ENCODE measurements around the gene SLC46A2. TPM values are rescaled to one million over a fixed set of nuclear protein-coding genes. Genes with fewer than 3 reads are reported as not detected.

Gene SLC46A2
- total and polyA plus RNA-seq, 2 of the 13 experiments (the other 11 are each of a cell fraction or from before 2014, with no cell fraction given) = not detected

GRCh38 chr9:112844771-112845542 is 45.7 kb downstream of the SLC46A2 start (continued):
- no peak for TF ChIP-seq ZNF251 (CRISPR knock-in tag; IDR thresholded peaks at IDR 0.05)
- TF ChIP-seq EZH2 (conservative IDR thresholded peaks at IDR 0.05; ENCODE audit: low read depth, low read length) = no peak
- no peak for TF ChIP-seq POLR2G (IDR thresholded peaks at IDR 0.05; ENCODE audit: low read depth, low read length)
- TF ChIP-seq NCOA1 (CRISPR knock-in tag; IDR thresholded peaks at IDR 0.05) = no peak
- no peak for TF ChIP-seq ZNF777 (CRISPR knock-in tag; IDR thresholded peaks at IDR 0.05)
- no peak for TF ChIP-seq KLF15 (CRISPR knock-in tag; IDR thresholded peaks at IDR 0.05; ENCODE audit: borderline replicate concordance)
- peak; percentile 43; the same call in 1 of the 2 replicates for TF ChIP-seq SP140L (CRISPR knock-in tag; IDR thresholded peaks at IDR 0.05; ENCODE audit: borderline replicate concordance)
- no peak for TF ChIP-seq ZNF292 (CRISPR knock-in tag; IDR thresholded peaks at IDR 0.05; ENCODE audit: borderline replicate concordance, low read depth)
- TF ChIP-seq RAD21 (CRISPR knock-in tag; IDR thresholded peaks at IDR 0.05) = peak; percentile 76
- TF ChIP-seq ZNF331 (CRISPR knock-in tag; IDR thresholded peaks at IDR 0.05) = peak; percentile 56; the same call in 1 of the 2 replicates
- no peak for TF ChIP-seq ZNF879 (CRISPR knock-in tag; IDR thresholded peaks at IDR 0.05)
- TF ChIP-seq CREB1 (IDR thresholded peaks at IDR 0.05) = no peak
- TF ChIP-seq CREB1 (CRISPR knock-in tag; IDR thresholded peaks at IDR 0.05) = no peak
- TF ChIP-seq GATAD2A (CRISPR knock-in tag; IDR thresholded peaks at IDR 0.05) = peak; percentile 43; the same call in 1 of the 2 replicates
- no peak for TF ChIP-seq ZNF615 (CRISPR knock-in tag; IDR thresholded peaks at IDR 0.05; ENCODE audit: borderline replicate concordance)
- TF ChIP-seq THAP11 (CRISPR knock-in tag; IDR thresholded peaks at IDR 0.05) = no peak
- no peak for TF ChIP-seq ARID2 (CRISPR knock-in tag; IDR thresholded peaks at IDR 0.05; ENCODE audit: borderline replicate concordance)
- TF ChIP-seq AKAP8 (CRISPR knock-in tag; IDR thresholded peaks at IDR 0.05) = no peak
- no peak for TF ChIP-seq DZIP1 (CRISPR knock-in tag; IDR thresholded peaks at IDR 0.05)
- TF ChIP-seq STAG1 (CRISPR knock-in tag; IDR thresholded peaks at IDR 0.05) = peak; percentile 77
- no peak for TF ChIP-seq BRF2 (CRISPR knock-in tag; IDR thresholded peaks at IDR 0.05)
- TF ChIP-seq SRF (IDR thresholded peaks at IDR 0.05; ENCODE audit: low read depth, low read length) = no peak
- TF ChIP-seq SALL1 (CRISPR knock-in tag; IDR thresholded peaks at IDR 0.05) = 0 out of 2 replicates have a peak, but pooled peaks have one; percentile 17
- TF ChIP-seq ZNF605 (CRISPR knock-in tag; IDR thresholded peaks at IDR 0.05) = no peak
- no peak for TF ChIP-seq E2F1 (CRISPR knock-in tag; IDR thresholded peaks at IDR 0.05)
